Panc1 (cell line): Measurements from ENCODE around the gene KAT6B. TPM values are rescaled to one million over a fixed set of nuclear protein-coding genes. Genes with fewer than 3 reads are reported as not detected.

Experiments used
- ATAC-seq: fragments of 200-7000 bp; cut with Tn5 transposase; 2 replicates; pipeline ENCODE4 v1.9.1; 2020; ENCODE audit warnings: mild to moderate bottlenecking, moderate library complexity
- BruUV-seq: library from RNA; stranded (reverse); fragments of 400-500 nt; replicated peaks from 2 replicates; lab custom pipeline; 2021; lab: Mats Ljungman, UMichigan
- CTCF ChIA-PET: fragments of 300-600 bp; sonication (Branson Sonifier 250); formaldehyde crosslinking; loops from one replicate; lab custom pipeline; 2022; ENCODE audit warnings: antibody characterized with exemption; lab: Charles Lee
- POLR2A ChIA-PET: fragments of 300-600 bp; sonication (Branson Sonifier 250); formaldehyde crosslinking; loops from one replicate; lab custom pipeline; 2022; ENCODE audit warnings: antibody characterized with exemption; lab: Charles Lee
- DNase-seq: peaks from one replicate; pipeline ENCODE4 v3.0.0-alpha.2; 2010; ENCODE audit warnings: low read depth, low spot score
- H3K27ac ChIP-seq: 2 replicates; pipeline ENCODE4 v1.5.1; 2011; ENCODE audit warnings: mild to moderate bottlenecking, low read length, inconsistent platforms
- H3K27me3 ChIP-seq: fragments of 200-500 bp; sonication (Bioruptor generic); 2 replicates; pipeline ENCODE4 v1.6.0; 2014; ENCODE audit warnings: low read length, inconsistent platforms; ENCODE audit not compliant: control insufficient read depth, insufficient read depth
- H3K36me3 ChIP-seq: fragments of 200-500 bp; sonication (Bioruptor generic); 2 replicates; pipeline ENCODE4 v1.5.1; 2014; ENCODE audit warnings: inconsistent platforms, mild to moderate bottlenecking, low read length, moderate library complexity; ENCODE audit not compliant: control insufficient read depth, insufficient read depth
- H3K4me1 ChIP-seq: 2 replicates; pipeline ENCODE4 v1.5.1; 2011; ENCODE audit warnings: inconsistent platforms, mild to moderate bottlenecking, low read length, moderate library complexity; ENCODE audit not compliant: control insufficient read depth, insufficient read depth
- H3K4me3 ChIP-seq, 2 experiments: 2 replicates each; pipeline ENCODE4 v1.5.1; 2011 to 2012; ENCODE audit warnings: low read depth in 2 of 2, low read length in 2 of 2, mild to moderate bottlenecking in 2 of 2, inconsistent platforms in 1 of 2, moderate library complexity in 1 of 2
- H3K9me3 ChIP-seq: fragments of 200-500 bp; sonication (Bioruptor generic); 2 replicates; pipeline ENCODE4 v1.5.1; 2014; ENCODE audit warnings: low read depth, mild to moderate bottlenecking, inconsistent platforms, low read length, moderate library complexity; ENCODE audit not compliant: control insufficient read depth, insufficient read depth
- POLR2AphosphoS5 ChIP-seq: IDR thresholded peaks from 2 replicates; pipeline ENCODE4 v1.6.1; 2012; ENCODE audit warnings: mild to moderate bottlenecking, low read depth, low read length, moderate library complexity
- SIN3A ChIP-seq: IDR thresholded peaks from 2 replicates; pipeline ENCODE4 v1.6.1; 2012; ENCODE audit warnings: low read depth, mild to moderate bottlenecking, low read length, moderate library complexity, borderline replicate concordance; ENCODE audit not compliant: insufficient read depth
- TCF7L2 ChIP-seq: IDR thresholded peaks from 2 replicates; pipeline ENCODE4 v1.6.1; 2011; ENCODE audit warnings: mild to moderate bottlenecking, low read depth, low read length, inconsistent platforms
- in situ Hi-C: cut with HindIII; loops from 2 replicates; pipeline ENCODE4 v1.10.0; 2016; ENCODE audit warnings: low sequenced_read_pairs, low pct_unique_long_range_greater_than_20kb
- intact Hi-C: fragments of 100-400 bp; cut with micrococcal nuclease; formaldehyde crosslinking; loops from one replicate; pipeline ENCODE4 v1.10.0; 2022; ENCODE audit not compliant: unreplicated experiment
- total RNA-seq: library from RNA; stranded (reverse); gene quantifications from one replicate; pipeline ENCODE4 v1.2.1, GENCODE V29; 2021; ENCODE audit not compliant: unreplicated experiment
- TF ChIP-seq, protein P1 (sequence below), 2 experiments: IDR thresholded peaks; 2 replicates each; pipeline ENCODE4 v1.6.1; 2011 to 2012; ENCODE audit warnings: low read depth in 2 of 2, control low read depth in 1 of 2, low read length in 1 of 2, mild to moderate bottlenecking in 1 of 2, moderate library complexity in 1 of 2; ENCODE audit not compliant: insufficient read depth in 1 of 2
- TF ChIP-seq, protein P2 (sequence below): fragments of 450-650 bp; IDR thresholded peaks from 2 replicates; pipeline ENCODE4 v1.5.1; 2017; ENCODE audit warnings: mild to moderate bottlenecking

The KAT6B gene
- total RNA-seq, 1 experiment from 2014 or later: 31.1 TPM

DNA sequence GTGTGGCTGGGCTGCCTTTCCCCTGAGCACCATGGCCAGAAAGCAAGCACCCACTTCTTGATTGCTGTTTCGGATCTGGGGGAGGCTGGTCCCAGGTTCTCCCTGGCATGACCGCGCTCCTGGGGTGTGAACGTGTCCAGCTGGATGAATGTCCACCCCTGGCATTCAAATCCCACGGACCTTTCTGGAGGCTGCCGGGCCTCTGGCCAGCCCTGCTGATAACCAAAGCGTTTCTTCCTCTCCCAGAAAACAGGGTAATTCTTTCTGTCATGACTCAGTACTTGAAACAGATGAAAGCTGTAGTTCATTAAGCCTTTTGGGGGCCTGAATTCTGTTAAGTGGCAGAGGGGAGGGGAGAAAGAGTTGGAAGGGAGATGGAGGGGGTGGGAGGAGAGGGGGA, 211.9 kb downstream of the KAT6B start:
- ATAC-seq (no peak), DNase-seq (no peak)
- in situ Hi-C loops (no loop called here), intact Hi-C loops (no loop called here)
- TF ChIP-seq, protein P1, sequence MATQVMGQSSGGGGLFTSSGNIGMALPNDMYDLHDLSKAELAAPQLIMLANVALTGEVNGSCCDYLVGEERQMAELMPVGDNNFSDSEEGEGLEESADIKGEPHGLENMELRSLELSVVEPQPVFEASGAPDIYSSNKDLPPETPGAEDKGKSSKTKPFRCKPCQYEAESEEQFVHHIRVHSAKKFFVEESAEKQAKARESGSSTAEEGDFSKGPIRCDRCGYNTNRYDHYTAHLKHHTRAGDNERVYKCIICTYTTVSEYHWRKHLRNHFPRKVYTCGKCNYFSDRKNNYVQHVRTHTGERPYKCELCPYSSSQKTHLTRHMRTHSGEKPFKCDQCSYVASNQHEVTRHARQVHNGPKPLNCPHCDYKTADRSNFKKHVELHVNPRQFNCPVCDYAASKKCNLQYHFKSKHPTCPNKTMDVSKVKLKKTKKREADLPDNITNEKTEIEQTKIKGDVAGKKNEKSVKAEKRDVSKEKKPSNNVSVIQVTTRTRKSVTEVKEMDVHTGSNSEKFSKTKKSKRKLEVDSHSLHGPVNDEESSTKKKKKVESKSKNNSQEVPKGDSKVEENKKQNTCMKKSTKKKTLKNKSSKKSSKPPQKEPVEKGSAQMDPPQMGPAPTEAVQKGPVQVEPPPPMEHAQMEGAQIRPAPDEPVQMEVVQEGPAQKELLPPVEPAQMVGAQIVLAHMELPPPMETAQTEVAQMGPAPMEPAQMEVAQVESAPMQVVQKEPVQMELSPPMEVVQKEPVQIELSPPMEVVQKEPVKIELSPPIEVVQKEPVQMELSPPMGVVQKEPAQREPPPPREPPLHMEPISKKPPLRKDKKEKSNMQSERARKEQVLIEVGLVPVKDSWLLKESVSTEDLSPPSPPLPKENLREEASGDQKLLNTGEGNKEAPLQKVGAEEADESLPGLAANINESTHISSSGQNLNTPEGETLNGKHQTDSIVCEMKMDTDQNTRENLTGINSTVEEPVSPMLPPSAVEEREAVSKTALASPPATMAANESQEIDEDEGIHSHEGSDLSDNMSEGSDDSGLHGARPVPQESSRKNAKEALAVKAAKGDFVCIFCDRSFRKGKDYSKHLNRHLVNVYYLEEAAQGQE (IDR thresholded peaks at IDR 0.05; ENCODE audit: insufficient read depth in 1 of 2, low read depth in 2 of 2, low read length in 1 of 2): no peak
- TF ChIP-seq TCF7L2: no peak
- TF ChIP-seq POLR2AphosphoS5: no peak
- TF ChIP-seq, protein P2, sequence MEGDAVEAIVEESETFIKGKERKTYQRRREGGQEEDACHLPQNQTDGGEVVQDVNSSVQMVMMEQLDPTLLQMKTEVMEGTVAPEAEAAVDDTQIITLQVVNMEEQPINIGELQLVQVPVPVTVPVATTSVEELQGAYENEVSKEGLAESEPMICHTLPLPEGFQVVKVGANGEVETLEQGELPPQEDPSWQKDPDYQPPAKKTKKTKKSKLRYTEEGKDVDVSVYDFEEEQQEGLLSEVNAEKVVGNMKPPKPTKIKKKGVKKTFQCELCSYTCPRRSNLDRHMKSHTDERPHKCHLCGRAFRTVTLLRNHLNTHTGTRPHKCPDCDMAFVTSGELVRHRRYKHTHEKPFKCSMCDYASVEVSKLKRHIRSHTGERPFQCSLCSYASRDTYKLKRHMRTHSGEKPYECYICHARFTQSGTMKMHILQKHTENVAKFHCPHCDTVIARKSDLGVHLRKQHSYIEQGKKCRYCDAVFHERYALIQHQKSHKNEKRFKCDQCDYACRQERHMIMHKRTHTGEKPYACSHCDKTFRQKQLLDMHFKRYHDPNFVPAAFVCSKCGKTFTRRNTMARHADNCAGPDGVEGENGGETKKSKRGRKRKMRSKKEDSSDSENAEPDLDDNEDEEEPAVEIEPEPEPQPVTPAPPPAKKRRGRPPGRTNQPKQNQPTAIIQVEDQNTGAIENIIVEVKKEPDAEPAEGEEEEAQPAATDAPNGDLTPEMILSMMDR: no peak
- TF ChIP-seq SIN3A: no peak
- BruUV-seq: no TSS peak
- Histone ChIP-seq H3K27me3 (no peaks in the 10 kb centered on the region), H3K4me1 (no peaks in the 10 kb centered on the region), H3K27ac (no peak overlapping the region), H3K36me3 (no peaks in the 10 kb centered on the region), H3K4me3 (no peak overlapping the region), H3K9me3 (no peaks in the 10 kb centered on the region)
- ChIA-PET CTCF (no interaction called here), POLR2A (no interaction called here)

DNA sequence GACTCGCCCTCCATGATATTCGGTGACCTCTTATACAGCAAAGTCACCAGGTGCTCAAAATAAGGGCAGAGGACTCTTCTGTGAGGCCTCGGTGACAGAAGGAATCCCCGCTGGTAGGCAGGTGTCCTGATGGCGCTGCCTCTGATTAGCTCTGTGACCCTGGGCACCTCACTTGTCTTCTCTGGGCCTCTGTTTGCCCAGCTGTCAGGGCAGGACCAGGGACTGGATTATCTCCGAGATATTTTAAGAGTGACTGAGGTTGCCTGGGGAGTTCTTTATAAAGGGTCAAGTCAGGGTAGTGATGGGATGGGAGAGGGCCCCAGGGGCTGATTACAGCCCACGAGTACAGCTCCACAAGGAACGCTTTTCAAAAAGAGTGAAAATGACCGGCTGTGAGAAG, 214.2 kb downstream of the KAT6B start:
- no peaks in the 10 kb centered on the region for H3K9me3 ChIP-seq
- no peak overlapping the region for H3K27ac ChIP-seq
- H3K36me3 ChIP-seq: no peaks in the 10 kb centered on the region
- ATAC-seq (no peak), DNase-seq (no peak)
- no peaks in the 10 kb centered on the region for H3K27me3 ChIP-seq
- no peaks in the 10 kb centered on the region for H3K4me1 ChIP-seq
- no peak overlapping the region for H3K4me3 ChIP-seq
- BruUV-seq: no TSS peak
- POLR2A ChIA-PET: no interaction called here
- in situ Hi-C loops: no loop called here
- CTCF ChIA-PET: no interaction called here
- TF ChIP-seq SIN3A (no peak), POLR2AphosphoS5 (no peak), TCF7L2 (no peak)
- TF ChIP-seq, protein P2: no peak
- TF ChIP-seq, protein P1 (IDR thresholded peaks at IDR 0.05; ENCODE audit: insufficient read depth in 1 of 2, low read depth in 2 of 2, low read length in 1 of 2): no peak
- intact Hi-C loops: no loop called here
